HG02973 (cell line): ENCODE data around the gene OR5B2.
"Not testable (repeated sequence)": the region's sequence is repeated elsewhere in the genome, so short reads cannot be mapped to it uniquely, and the experiment has no call there.

ENCODE experiments used
- ATAC-seq: cut with Tn5 transposase; IDR thresholded peaks from one replicate; pipeline ENCODE4 v1.9.1; 2021; ENCODE audit warnings: moderate library complexity; ENCODE audit not compliant: unreplicated experiment

Gene OR5B2

GRCh38 chr11:58428021-58428420 is at the start of gene OR5B2:
Gene OR5B2 (minus strand): TSS chr11:58428121. CDS start chr11:58423261, 4,860 bp downstream.
- ATAC-seq = no peak

GRCh38 chr11:58471892-58472291 is 44.0 kb upstream of the OR5B2 start:
- ATAC-seq = no peak

DNA sequence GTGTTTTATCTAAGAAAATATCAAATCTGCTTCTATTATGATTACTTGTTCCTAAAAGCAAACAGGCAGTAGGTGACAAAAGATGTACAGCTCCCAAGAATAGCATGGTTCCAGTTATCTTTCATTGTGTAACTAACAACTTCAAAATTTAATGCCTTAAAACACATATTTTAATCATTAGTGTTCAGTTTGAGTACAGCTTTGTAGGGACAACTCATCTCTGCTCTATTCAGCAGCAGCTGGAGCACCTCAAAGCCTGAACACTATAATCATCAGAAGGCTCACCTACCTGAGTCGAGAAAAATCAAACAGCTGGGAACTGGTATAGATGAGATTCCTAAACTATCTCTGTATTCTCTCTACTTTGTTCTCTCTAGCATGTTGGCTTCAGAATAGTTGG is 38.4 kb upstream of the OR5B2 start:
- ATAC-seq = no peak

- no peak for ATAC-seq
Measured at GRCh38 chr11:58465690-58466089, 37.8 kb upstream of the OR5B2 start.

GRCh38 chr11:58451585-58451984 is 23.7 kb upstream of the OR5B2 start:
- no peak for ATAC-seq

GRCh38 chr11:58446294-58446693 is 18.4 kb upstream of the OR5B2 start:
- no peak for ATAC-seq

DNA sequence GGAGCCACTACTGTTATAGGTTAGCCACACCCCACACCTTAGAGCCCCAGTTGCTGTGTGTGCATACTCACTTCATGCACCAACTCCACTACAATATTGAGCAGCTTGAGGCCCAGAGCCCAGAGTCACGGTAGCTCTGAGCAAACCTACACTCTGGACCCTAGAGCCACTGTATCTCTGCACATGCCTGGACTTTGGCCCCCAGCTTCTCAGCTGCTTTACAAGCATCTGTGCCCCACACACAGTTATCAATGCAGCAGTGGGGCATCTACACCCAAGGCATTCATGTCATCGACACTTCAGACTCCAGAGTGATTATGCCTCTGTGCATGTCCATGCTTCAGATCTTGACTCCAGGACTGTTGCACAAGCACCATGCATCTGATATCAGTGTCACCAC is 16.4 kb upstream of the OR5B2 start:
- ATAC-seq = no peak

- no peak for ATAC-seq
Measured at GRCh38 chr11:58442136-58442535, 14.2 kb upstream of the OR5B2 start, which contains the start of gene OR5B12. Gene OR5B12 (minus strand): TSS chr11:58442236. CDS start chr11:58440151, 2,085 bp downstream.

DNA sequence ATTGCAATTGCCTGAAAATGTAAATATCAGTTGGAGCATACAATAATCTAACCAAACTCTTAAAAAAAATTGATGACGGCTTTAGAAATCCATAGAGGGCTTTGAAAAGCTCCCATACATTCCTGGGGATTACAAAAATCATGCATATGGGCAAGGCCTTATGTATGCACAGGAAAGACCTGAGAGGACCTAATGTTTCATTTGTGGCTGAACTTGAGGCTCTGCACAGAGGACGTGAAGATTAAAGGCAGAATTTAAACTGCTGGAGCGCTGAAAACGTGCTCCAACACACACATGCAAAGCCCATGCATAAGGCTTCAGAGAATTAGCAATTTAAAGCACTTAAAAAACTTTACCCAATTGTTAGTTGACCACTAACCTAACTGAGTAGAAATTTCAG is 10.6 kb upstream of the OR5B2 start:
- no peak for ATAC-seq

DNA sequence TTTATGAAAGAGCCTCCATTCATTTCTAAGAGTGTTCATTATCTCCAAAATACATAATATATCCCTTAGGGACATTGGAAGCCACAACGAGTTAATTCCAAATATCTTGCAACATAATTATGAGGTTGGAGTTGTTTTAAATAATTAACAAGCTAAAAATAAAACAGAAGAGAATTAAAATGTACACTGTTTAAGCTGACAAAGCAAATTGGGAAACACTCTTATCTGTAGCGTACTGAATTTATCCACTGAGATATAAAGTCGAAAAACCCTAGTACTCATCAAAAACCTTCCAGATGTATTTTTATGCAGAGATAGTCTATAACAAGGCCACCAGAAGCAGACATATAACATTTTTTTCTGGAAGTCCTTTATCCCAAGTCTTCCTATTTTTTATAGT is 6.3 kb upstream of the OR5B2 start:
- ATAC-seq = no peak

- ATAC-seq = peak; percentile 72
Measured at GRCh38 chr11:58433638-58434203, 5.8 kb upstream of the OR5B2 start.

DNA sequence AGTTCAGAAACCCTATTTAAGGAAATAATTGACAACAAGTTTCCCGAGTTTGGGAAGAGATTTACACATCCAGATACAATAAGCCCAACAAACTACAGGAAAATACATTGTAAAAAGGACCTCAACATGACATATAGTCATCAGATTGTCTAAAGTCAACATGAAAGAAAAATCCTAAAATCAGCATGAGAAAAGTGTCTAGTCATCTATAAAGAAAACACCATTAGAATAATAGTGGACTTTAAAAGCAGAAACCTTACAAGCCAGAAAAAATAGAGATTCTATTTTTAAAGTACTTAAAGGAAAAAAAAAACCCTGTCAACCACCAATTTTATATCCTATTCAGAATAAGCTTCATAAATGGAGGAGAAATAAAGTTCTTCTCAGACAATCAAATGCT is 1.4 kb upstream of the OR5B2 start:
- no peak for ATAC-seq

- ATAC-seq = no peak
Measured at GRCh38 chr11:58406774-58407173, 21.1 kb downstream of the OR5B2 start, which contains the start of gene OR5B3. Gene OR5B3 (minus strand): TSS chr11:58406874. CDS start chr11:58403409, 3,465 bp downstream.

DNA sequence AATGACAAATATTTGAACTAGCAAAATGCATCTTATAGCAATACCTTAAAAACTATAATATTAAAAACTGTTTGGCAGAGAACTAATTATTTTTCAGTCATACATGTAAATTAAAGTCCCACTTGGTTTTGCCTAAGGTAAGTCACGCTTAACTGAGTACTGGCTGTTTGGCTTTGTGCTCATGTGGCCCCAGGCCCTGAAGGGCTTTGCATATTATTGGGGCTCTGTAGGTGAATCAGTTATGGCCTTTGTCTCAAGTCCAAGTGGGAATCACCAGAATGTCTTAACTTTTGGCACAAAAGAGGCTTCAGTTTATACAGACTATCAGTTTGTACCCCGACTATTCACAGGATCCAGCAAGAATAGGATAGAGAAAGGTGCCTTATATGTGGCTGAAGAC is 28.3 kb downstream of the OR5B2 start:
- not testable (repeated sequence) for ATAC-seq

DNA sequence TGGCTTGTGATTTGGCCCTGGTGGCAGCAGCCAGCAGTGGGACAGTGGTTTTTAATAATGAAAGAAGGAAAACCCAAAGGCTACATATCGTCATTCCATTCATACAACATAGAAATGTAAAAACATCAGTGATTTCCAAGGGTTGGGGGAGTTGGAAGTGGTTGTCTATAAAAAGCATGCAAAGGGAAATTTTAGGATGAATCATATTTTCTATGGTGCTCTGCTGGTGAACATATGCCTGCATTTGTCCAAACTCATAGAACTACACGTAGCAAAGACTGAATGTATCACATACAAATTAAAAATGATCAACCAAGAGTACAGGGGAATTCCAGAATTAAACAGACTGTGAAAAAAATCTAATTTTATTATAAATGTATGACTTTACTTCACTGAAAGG is 32.3 kb downstream of the OR5B2 start:
- ATAC-seq = no peak

DNA sequence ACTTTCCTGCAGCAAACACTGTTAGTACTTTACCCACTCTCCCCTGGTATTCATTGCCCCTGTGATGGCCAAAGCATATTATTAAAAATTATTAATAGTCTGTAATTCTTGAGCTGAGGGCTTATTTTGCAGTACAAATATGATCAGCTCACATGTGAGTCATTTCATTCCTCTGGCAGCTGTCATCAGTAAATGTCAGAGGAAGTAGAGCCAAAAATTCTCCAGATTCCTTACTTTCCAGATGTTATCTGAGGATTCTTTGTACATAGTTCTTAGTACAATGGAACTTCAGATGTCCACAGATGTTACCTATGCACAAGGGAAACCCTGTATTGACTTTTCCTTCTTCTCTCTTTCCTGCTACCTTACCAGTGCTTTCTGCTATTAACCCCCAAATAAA is 33.7 kb downstream of the OR5B2 start:
- ATAC-seq = no peak

DNA sequence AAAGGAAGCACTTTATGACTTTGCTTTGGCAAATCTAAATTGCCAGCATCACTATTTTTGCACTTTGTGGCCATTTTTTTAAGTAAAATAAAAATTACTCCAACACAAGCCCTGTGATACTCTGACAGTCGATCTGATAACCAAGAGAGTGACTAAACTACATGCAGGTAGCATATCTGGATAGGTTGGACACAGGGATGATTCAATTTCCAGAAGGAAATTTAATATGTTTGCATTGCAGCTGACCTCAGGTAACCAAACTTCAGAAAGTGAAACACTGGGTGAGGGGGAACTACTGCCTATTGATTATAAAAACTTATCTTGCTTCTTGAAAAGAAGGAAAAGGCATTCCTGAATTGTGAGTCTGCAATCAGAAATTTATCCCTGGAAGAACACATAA is 35.2 kb downstream of the OR5B2 start:
- no peak for ATAC-seq

- ATAC-seq = no peak
Measured at GRCh38 chr11:58391879-58392278, 36.0 kb downstream of the OR5B2 start.

DNA sequence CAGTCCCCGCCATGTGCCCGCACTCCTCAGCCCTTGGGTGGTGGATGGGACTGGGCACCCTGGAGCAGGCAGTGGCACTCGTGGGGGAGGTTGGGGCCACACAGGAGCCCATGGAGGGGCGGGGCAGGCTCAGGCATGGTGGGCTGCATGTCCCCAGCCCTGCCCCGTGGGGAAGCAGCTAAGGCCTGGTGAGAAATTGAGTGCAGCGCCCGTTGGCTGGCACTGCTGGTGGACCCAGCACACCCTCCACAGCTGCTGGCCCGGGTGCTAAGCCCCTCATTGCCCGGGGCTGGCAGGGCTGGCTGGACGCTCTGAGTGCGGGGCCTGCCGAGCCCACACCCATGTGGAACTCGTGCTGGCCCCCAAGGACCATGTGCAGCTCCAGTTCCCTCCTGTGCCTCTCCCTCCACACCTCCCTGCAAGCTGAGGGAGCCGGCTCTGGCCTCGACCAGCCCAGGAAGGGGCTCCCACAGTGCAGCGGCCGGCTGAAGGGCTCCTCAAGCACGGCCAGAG is 37.3 kb downstream of the OR5B2 start:
- no peak for ATAC-seq
